Measurements from ENCODE around the gene PLLP. TPM values are rescaled to one million over a fixed set of nuclear protein-coding genes. Genes with fewer than 3 reads are reported as not detected.

PLLP gene
- total RNA-seq, 1 donor from 2014 or later: not detected

- TF ChIP-seq CTCF (IDR thresholded peaks at IDR 0.05; ENCODE audit: partially characterized antibody, unreplicated experiment): no peak
- Mint-ChIP-seq H3K4me1 (ENCODE audit: low read depth, unreplicated experiment) (peaks cover 3% of the 10 kb centered on the region), H3K9me3 (ENCODE audit: unreplicated experiment) (peaks cover 6% of the 10 kb centered on the region), H3K4me3 (ENCODE audit: unreplicated experiment) (no peak overlapping the region), H3K27me3 (ENCODE audit: unreplicated experiment) (peaks cover 3% of the 10 kb centered on the region), H3K27ac (ENCODE audit: unreplicated experiment) (no peak overlapping the region), H3K36me3 (ENCODE audit: unreplicated experiment) (no peaks in the 10 kb centered on the region)
- no peak for DNase-seq
Measured at GRCh38 chr16:57265850-57266530, 18.5 kb downstream of the PLLP start.

GRCh38 chr16:57264950-57265371 is 19.5 kb downstream of the PLLP start:
- Mint-ChIP-seq H3K4me1 (ENCODE audit: low read depth, unreplicated experiment) (peaks cover 3% of the 10 kb centered on the region), H3K27me3 (ENCODE audit: unreplicated experiment) (peaks cover 3% of the 10 kb centered on the region)

GRCh38 chr16:57264381-57264780 is 20.1 kb downstream of the PLLP start:
- peaks cover 7% of the 10 kb centered on the region for H3K9me3 Mint-ChIP-seq (ENCODE audit: unreplicated experiment)
- no peak overlapping the region for H3K27ac Mint-ChIP-seq (ENCODE audit: unreplicated experiment)
- H3K4me3 Mint-ChIP-seq (ENCODE audit: unreplicated experiment): no peak overlapping the region
- peaks cover 6% of the 10 kb centered on the region for H3K27me3 Mint-ChIP-seq (ENCODE audit: unreplicated experiment)
- H3K36me3 Mint-ChIP-seq (ENCODE audit: unreplicated experiment): no peaks in the 10 kb centered on the region
- peaks cover 3% of the 10 kb centered on the region for H3K4me1 Mint-ChIP-seq (ENCODE audit: low read depth, unreplicated experiment)
- no peak for TF ChIP-seq CTCF (IDR thresholded peaks at IDR 0.05; ENCODE audit: partially characterized antibody, unreplicated experiment)
- DNase-seq: no peak

More at GRCh38 chr16:57264950-57265371, 19.5 kb downstream of the PLLP start:
- Mint-ChIP-seq H3K27ac (ENCODE audit: unreplicated experiment) (no peak overlapping the region), H3K4me3 (ENCODE audit: unreplicated experiment) (no peak overlapping the region), H3K36me3 (ENCODE audit: unreplicated experiment) (no peaks in the 10 kb centered on the region), H3K9me3 (ENCODE audit: unreplicated experiment) (peaks cover 7% of the 10 kb centered on the region)
- no peak for TF ChIP-seq CTCF (IDR thresholded peaks at IDR 0.05; ENCODE audit: partially characterized antibody, unreplicated experiment)
- DNase-seq: no peak

GRCh38 chr16:57263541-57264351 is 20.7 kb downstream of the PLLP start:
- H3K27me3 Mint-ChIP-seq (ENCODE audit: unreplicated experiment): peaks cover 6% of the 10 kb centered on the region
- H3K27ac Mint-ChIP-seq (ENCODE audit: unreplicated experiment): no peak overlapping the region
- H3K4me3 Mint-ChIP-seq (ENCODE audit: unreplicated experiment): no peak overlapping the region
- TF ChIP-seq CTCF (IDR thresholded peaks at IDR 0.05; ENCODE audit: partially characterized antibody, unreplicated experiment): no peak
- H3K4me1 Mint-ChIP-seq (ENCODE audit: low read depth, unreplicated experiment): no peaks in the 10 kb centered on the region
- no peaks in the 10 kb centered on the region for H3K36me3 Mint-ChIP-seq (ENCODE audit: unreplicated experiment)
- DNase-seq: no peak
- peaks cover 6% of the 10 kb centered on the region for H3K9me3 Mint-ChIP-seq (ENCODE audit: unreplicated experiment)
